PC-9 (cell line): ENCODE data around the gene DTNBP1. TPM values are rescaled to one million over a fixed set of nuclear protein-coding genes. Genes with fewer than 3 reads are reported as not detected.

Experiments
- BruUV-seq: library from RNA; stranded (reverse); fragments of 400-500 nt; replicated peaks from 2 replicates; lab custom pipeline; 2021; lab: Mats Ljungman, UMichigan
- CTCF ChIA-PET: fragments of 300-600 bp; sonication (Branson Sonifier 250); formaldehyde crosslinking; loops from one replicate; lab custom pipeline; 2022; ENCODE audit warnings: antibody characterized with exemption; lab: Charles Lee
- POLR2A ChIA-PET: fragments of 300-600 bp; sonication (Branson Sonifier 250); formaldehyde crosslinking; loops from one replicate; lab custom pipeline; 2022; ENCODE audit warnings: antibody characterized with exemption; ENCODE audit not compliant: unreplicated experiment; lab: Charles Lee
- DNase-seq, 2 experiments: peaks; one replicate each; pipeline versions ENCODE4 v3.0.0 to v3.0.0-alpha.2; 2015 to 2022; ENCODE audit warnings: mixed read lengths in 1 of 2
- H2AFZ ChIP-seq: fragments of 200-600 bp; sonication (generic); 2 replicates; pipeline ENCODE4 v1.8.1; 2017; ENCODE audit warnings: antibody characterized with exemption
- H3F3A ChIP-seq: fragments of 200-600 bp; sonication (generic); 2 replicates; pipeline ENCODE4 v1.8.1; 2017; ENCODE audit warnings: antibody characterized with exemption, mild to moderate bottlenecking, low read depth; ENCODE audit not compliant: insufficient read depth
- H3K27ac ChIP-seq: fragments of 200-600 bp; sonication (generic); 2 replicates; pipeline ENCODE4 v1.6.1; 2016; ENCODE audit warnings: mixed run types
- H3K27me3 ChIP-seq: fragments of 200-600 bp; sonication (generic); 2 replicates; pipeline ENCODE4 v1.6.1; 2016; ENCODE audit warnings: low read depth, mixed run types; ENCODE audit not compliant: insufficient read depth
- H3K36me3 ChIP-seq: fragments of 200-600 bp; sonication (generic); 2 replicates; pipeline ENCODE4 v1.6.1; 2016; ENCODE audit warnings: low read depth, mixed run types
- H3K4me1 ChIP-seq: fragments of 200-600 bp; sonication (generic); replicated peaks from 2 replicates; pipeline ENCODE4 v1.6.1; 2016; ENCODE audit warnings: mixed run types; ENCODE audit not compliant: insufficient read depth
- H3K4me2 ChIP-seq: fragments of 200-600 bp; sonication (generic); 2 replicates; pipeline ENCODE4 v1.6.1; 2017; ENCODE audit warnings: mixed run types
- H3K4me3 ChIP-seq: fragments of 200-600 bp; sonication (generic); 2 replicates; pipeline ENCODE4 v1.6.1; 2016; ENCODE audit warnings: mixed run types
- H3K79me2 ChIP-seq: fragments of 200-600 bp; sonication (generic); 2 replicates; pipeline ENCODE4 v1.6.1; 2017; ENCODE audit warnings: low read depth, mixed run types
- H3K9me2 ChIP-seq: fragments of 200-600 bp; sonication (generic); 2 replicates; pipeline ENCODE4 v1.8.1; 2017; ENCODE audit warnings: mild to moderate bottlenecking; ENCODE audit not compliant: insufficient read depth
- H3K9me3 ChIP-seq: fragments of 200-600 bp; sonication (generic); 2 replicates; pipeline ENCODE4 v1.8.1; 2016; ENCODE audit warnings: low read depth; ENCODE audit not compliant: insufficient read depth
- H4K20me1 ChIP-seq: fragments of 200-600 bp; sonication (generic); 2 replicates; pipeline ENCODE4 v1.8.1; 2017; ENCODE audit not compliant: insufficient read depth
- CTCF ChIP-seq: fragments of 200-600 bp; sonication (generic); conservative IDR thresholded peaks from 2 replicates; pipeline ENCODE4 v1.6.1; 2017; ENCODE audit warnings: mixed run types, antibody characterized with exemption, mild to moderate bottlenecking, moderate library complexity
- EZH2 ChIP-seq: fragments of 200-600 bp; sonication (generic); IDR thresholded peaks from 2 replicates; pipeline ENCODE4 v1.8.0; 2017; ENCODE audit warnings: antibody characterized with exemption, low read depth
- intact Hi-C: fragments of 100-400 bp; cut with micrococcal nuclease; formaldehyde crosslinking; loops from one replicate; pipeline ENCODE4 v1.10.0; 2022; ENCODE audit not compliant: unreplicated experiment
- total RNA-seq: library from RNA; stranded (reverse); gene quantifications from 2 replicates; pipeline ENCODE4 v1.2.3, GENCODE V29; 2021

Gene DTNBP1
- total RNA-seq, 1 experiment from 2014 or later: 9.1 TPM

DNA sequence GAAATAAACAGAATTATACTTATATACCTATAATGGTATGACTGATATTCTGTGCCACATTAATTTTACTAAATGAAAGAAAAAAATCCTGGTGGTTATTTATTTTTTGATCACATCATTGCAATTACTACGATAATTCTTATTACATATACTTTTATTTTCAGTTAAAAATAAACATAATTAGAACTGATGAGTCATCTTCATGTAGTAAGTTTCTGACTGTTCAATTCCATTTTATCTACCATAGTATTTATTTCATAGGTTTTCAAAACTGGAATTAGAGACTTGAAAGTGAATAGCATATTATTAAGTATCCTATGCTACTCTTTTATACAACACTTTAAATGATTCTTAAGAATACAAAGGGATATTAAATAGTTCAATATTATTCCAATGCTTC is 80.3 kb downstream of the DTNBP1 start:
- no peak for TF ChIP-seq EZH2
- TF ChIP-seq CTCF: no peak
- Histone ChIP-seq H3K27me3 (no peaks in the 10 kb centered on the region), H3K9me2 (no peaks in the 10 kb centered on the region), H3F3A (no peaks in the 10 kb centered on the region), H3K4me3 (no peak overlapping the region), H2AFZ (no peak overlapping the region), H3K4me1 (no peaks in the 10 kb centered on the region), H3K79me2 (no peaks in the 10 kb centered on the region), H3K36me3 (no peaks in the 10 kb centered on the region), H3K27ac (no peak overlapping the region), H3K9me3 (no peaks in the 10 kb centered on the region), H4K20me1 (no peaks in the 10 kb centered on the region), H3K4me2 (no peak overlapping the region)
- DNase-seq: no peak
- intact Hi-C loops: no loop called here
- CTCF ChIA-PET: no interaction called here
- BruUV-seq: no TSS peak
- POLR2A ChIA-PET: no interaction called here

- Histone ChIP-seq H3F3A (no peaks in the 10 kb centered on the region), H2AFZ (no peak overlapping the region), H3K9me3 (no peaks in the 10 kb centered on the region), H3K27ac (no peak overlapping the region), H3K9me2 (no peaks in the 10 kb centered on the region), H3K4me3 (no peak overlapping the region), H3K79me2 (no peaks in the 10 kb centered on the region), H3K27me3 (no peaks in the 10 kb centered on the region), H3K36me3 (no peaks in the 10 kb centered on the region), H4K20me1 (no peaks in the 10 kb centered on the region), H3K4me1 (no peaks in the 10 kb centered on the region), H3K4me2 (no peak overlapping the region)
- DNase-seq: no peak
- TF ChIP-seq CTCF: no peak
- no peak for TF ChIP-seq EZH2
- intact Hi-C loops: no loop called here
- BruUV-seq: no TSS peak
- ChIA-PET CTCF (no interaction called here), POLR2A (interaction anchor here (0.6 kb wide), 1 partner anchor 930 kb away, joined by 4 read pairs; no protein-coding TSS in a partner anchor)
Observed at GRCh38 chr6:15581751-15582150, 81.1 kb downstream of the DTNBP1 start.

DNA sequence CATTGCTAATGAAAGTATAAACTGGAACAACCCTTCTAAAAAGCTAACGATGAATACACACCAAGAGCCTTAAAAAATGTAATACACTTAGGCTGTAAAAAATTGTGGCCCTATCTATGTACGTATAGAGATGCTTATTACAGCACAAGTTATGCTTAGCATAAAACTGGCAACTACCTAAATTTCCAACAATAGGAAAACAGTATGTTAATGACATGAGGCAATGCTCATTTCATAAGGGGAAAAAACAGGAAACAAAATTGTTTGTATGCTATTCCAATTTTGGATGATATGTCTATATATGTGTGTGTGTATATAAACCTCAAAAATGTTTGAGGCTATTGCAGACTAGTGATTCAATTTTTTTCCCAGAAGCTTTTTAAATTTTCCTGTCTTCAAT is 82.5 kb downstream of the DTNBP1 start:
- DNase-seq: no peak
- H3K4me1 ChIP-seq: no peaks in the 10 kb centered on the region
- POLR2A ChIA-PET: no interaction called here
- intact Hi-C loops: no loop called here
- H3K79me2 ChIP-seq: no peaks in the 10 kb centered on the region
- H3F3A ChIP-seq: no peaks in the 10 kb centered on the region
- H3K36me3 ChIP-seq: no peaks in the 10 kb centered on the region
- no peak for TF ChIP-seq EZH2
- TF ChIP-seq CTCF: no peak
- H4K20me1 ChIP-seq: no peaks in the 10 kb centered on the region
- H3K4me2 ChIP-seq: no peak overlapping the region
- H3K9me2 ChIP-seq: no peaks in the 10 kb centered on the region
- no peak overlapping the region for H3K4me3 ChIP-seq
- H3K27ac ChIP-seq: no peak overlapping the region
- no peaks in the 10 kb centered on the region for H3K9me3 ChIP-seq
- no TSS peak for BruUV-seq
- H3K27me3 ChIP-seq: no peaks in the 10 kb centered on the region
- no peak overlapping the region for H2AFZ ChIP-seq
- CTCF ChIA-PET: no interaction called here
